HFFc6 (cell line): ENCODE data around the gene C8A. TPM values are rescaled to one million over a fixed set of nuclear protein-coding genes. Genes with fewer than 3 reads are reported as not detected.

ENCODE experiments used
- DNase-seq: peaks from one replicate; pipeline ENCODE4 v3.0.0-alpha.2; 2018
- H3K27ac Mint-ChIP-seq: 2 replicates; pipeline ENCODE4 v1.8.0; 2020; ENCODE audit warnings: mild to moderate bottlenecking, mixed read lengths
- H3K27me3 Mint-ChIP-seq: 2 replicates; pipeline ENCODE4 v1.8.0; 2021; ENCODE audit warnings: mild to moderate bottlenecking, moderate library complexity, mixed read lengths; ENCODE audit not compliant: insufficient read depth
- H3K36me3 Mint-ChIP-seq: 2 replicates; pipeline ENCODE4 v1.8.0; 2021; ENCODE audit warnings: low read depth, mixed read lengths
- H3K4me1 Mint-ChIP-seq: 2 replicates; pipeline ENCODE4 v1.8.0; 2020; ENCODE audit warnings: low read depth, mixed read lengths
- H3K4me3 Mint-ChIP-seq: 2 replicates; pipeline ENCODE4 v1.8.0; 2020; ENCODE audit warnings: mild to moderate bottlenecking, moderate library complexity, mixed read lengths
- H3K9me3 Mint-ChIP-seq: 2 replicates; pipeline ENCODE4 v1.8.0; 2020; ENCODE audit warnings: mild to moderate bottlenecking, mixed read lengths
- total RNA-seq, 6 experiments: library from RNA; stranded (reverse); fragmentation: NEBNext Ultra II Directional; extraction: Animal tissue kit (Norgen Biotek cat#: 25700); gene quantifications; 2 replicates in 1 of 6; 3 replicates in 5 of 6; pipeline ENCODE4 v1.2.3, GENCODE V29; 2021
- TF ChIP-seq, protein P1 (sequence below): fragments of 200-600 bp; sonication (generic); IDR thresholded peaks from 2 replicates; pipeline ENCODE4 v1.5.0; 2021; ENCODE audit warnings: antibody characterized with exemption, mild to moderate bottlenecking

C8A gene
- total RNA-seq, 6 experiments from 2014 or later, result not detected

DNA sequence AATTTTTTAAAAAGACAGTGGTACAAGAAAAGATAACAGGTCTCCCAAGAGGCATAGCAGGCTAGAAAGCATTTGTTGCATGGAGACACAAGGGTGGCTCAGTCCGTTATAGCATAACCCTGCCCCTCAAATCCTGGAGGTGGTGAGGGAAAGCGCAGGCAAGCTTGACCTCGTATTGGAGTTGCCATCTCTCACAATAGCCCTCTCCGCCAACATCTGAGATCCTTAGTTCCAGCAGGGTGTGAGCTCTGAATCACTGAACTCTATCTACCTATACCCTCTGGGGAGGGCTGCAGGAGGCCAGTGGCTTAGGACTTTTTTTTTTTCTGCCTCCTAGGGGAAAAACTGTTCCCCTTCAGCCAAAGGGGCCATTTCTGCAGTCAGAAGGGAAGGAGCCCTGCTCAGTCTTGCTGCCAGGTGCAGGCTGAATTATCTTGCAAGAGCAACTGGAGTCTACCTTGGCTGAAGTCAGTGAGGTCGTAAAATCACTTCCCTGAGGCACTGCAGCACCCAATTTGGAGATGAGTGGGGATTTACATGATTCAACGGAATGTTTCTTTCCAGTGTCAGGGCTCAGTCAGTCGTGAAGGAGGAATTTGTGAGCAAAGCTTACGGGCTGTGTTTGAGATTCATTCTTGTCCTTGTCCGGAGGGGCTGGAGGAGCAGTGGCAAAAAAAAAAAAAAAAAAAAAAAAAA, 17.2 kb upstream of the C8A start:
- TF ChIP-seq, protein P1, sequence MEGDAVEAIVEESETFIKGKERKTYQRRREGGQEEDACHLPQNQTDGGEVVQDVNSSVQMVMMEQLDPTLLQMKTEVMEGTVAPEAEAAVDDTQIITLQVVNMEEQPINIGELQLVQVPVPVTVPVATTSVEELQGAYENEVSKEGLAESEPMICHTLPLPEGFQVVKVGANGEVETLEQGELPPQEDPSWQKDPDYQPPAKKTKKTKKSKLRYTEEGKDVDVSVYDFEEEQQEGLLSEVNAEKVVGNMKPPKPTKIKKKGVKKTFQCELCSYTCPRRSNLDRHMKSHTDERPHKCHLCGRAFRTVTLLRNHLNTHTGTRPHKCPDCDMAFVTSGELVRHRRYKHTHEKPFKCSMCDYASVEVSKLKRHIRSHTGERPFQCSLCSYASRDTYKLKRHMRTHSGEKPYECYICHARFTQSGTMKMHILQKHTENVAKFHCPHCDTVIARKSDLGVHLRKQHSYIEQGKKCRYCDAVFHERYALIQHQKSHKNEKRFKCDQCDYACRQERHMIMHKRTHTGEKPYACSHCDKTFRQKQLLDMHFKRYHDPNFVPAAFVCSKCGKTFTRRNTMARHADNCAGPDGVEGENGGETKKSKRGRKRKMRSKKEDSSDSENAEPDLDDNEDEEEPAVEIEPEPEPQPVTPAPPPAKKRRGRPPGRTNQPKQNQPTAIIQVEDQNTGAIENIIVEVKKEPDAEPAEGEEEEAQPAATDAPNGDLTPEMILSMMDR, result peak; percentile 2; the same call in 1 of the 2 replicates
- peak; percentile 33 for DNase-seq
- peak overlapping the region; percentile 56 for H3K27ac Mint-ChIP-seq

DNA sequence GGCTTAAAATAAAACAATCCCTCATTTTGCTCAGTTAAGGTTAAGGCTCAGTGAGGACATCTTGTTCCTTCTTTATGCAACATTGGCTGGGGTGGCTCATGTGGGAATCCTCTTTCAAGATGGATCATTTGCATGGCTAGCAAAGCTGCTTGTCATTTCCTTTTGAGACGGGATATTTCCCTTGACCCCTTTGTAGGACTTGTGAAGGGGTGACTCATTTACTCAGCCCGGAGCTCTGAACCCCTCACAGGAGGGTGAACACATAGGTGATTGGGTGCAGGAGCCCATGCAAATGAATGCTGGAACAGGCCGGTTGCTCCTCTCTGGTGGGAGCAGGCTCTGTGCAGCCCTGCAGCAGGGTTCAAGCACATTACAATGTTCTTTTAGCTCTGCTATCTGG, 15.8 kb upstream of the C8A start:
- DNase-seq, result no peak
- Mint-ChIP-seq H3K4me1 (peaks cover 27% of the 10 kb centered on the region), H3K4me3 (peak overlapping the region; percentile 2; the same call in 1 of the 2 replicates), H3K27ac (peak overlapping the region; percentile 39; the same call in 1 of the 2 replicates), H3K36me3 (peaks cover 11% of the 10 kb centered on the region), H3K9me3 (peaks cover 12% of the 10 kb centered on the region; the same call in 1 of the 2 replicates), H3K27me3 (no peaks in the 10 kb centered on the region; the same call in 1 of the 2 replicates)
- TF ChIP-seq, protein P1, result no peak

More for the DNA sequence above, 17.2 kb upstream of the C8A start:
- no peaks in the 10 kb centered on the region; the same call in 1 of the 2 replicates for H3K27me3 Mint-ChIP-seq
- peaks cover 11% of the 10 kb centered on the region for H3K36me3 Mint-ChIP-seq
- H3K4me3 Mint-ChIP-seq, result peak overlapping the region; percentile 42
- peaks cover 12% of the 10 kb centered on the region; the same call in 1 of the 2 replicates for H3K9me3 Mint-ChIP-seq
- peaks cover 39% of the 10 kb centered on the region for H3K4me1 Mint-ChIP-seq

- Mint-ChIP-seq H3K36me3 (peaks cover 11% of the 10 kb centered on the region), H3K9me3 (peaks cover 12% of the 10 kb centered on the region; the same call in 1 of the 2 replicates), H3K27me3 (peaks cover 6% of the 10 kb centered on the region), H3K27ac (no peak overlapping the region), H3K4me3 (no peak overlapping the region), H3K4me1 (peaks cover 8% of the 10 kb centered on the region)
- TF ChIP-seq, protein P1, result no peak
- no peak for DNase-seq
Measured at GRCh38 chr1:56843544-56843943, 11.1 kb upstream of the C8A start.

DNA sequence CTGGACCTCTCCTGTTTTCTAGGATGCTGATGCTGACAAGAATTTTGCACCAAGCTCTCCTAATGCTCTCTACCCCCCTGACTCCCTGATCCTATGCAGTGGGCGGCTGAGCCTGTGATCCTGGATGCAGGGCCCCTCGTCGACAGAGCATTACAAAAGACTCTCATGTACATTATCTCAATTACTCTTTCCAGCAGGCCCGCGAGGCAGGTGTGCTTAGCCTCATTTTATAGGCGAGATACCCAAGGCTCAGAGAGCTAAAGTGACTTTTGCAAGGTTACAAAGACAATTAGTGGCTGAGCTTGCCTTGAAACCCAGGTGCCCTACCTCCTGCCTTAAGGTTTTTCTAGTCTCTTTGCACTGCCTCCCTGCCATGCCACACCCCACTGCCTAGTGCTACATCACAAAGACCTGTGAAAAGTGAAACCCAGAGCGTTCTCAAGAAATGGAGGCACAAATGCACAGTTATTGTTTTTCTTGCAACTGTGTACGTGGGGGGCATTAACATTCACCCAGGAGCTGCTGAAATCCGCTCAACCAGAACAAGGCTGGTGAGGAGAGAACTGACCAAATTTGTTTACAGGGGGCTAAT, 10.0 kb upstream of the C8A start:
- TF ChIP-seq, protein P1, result no peak
- Mint-ChIP-seq H3K36me3 (peaks cover 3% of the 10 kb centered on the region; the same call in 1 of the 2 replicates), H3K9me3 (peaks cover 5% of the 10 kb centered on the region; the same call in 1 of the 2 replicates), H3K27me3 (peaks cover 6% of the 10 kb centered on the region), H3K4me1 (no peaks in the 10 kb centered on the region), H3K27ac (no peak overlapping the region), H3K4me3 (no peak overlapping the region)
- no peak for DNase-seq

- Mint-ChIP-seq H3K4me3 (no peak overlapping the region), H3K4me1 (no peaks in the 10 kb centered on the region), H3K36me3 (no peaks in the 10 kb centered on the region), H3K27me3 (peaks cover 6% of the 10 kb centered on the region), H3K9me3 (no peaks in the 10 kb centered on the region), H3K27ac (no peak overlapping the region)
- DNase-seq, result no peak
- TF ChIP-seq, protein P1, result no peak
Measured at GRCh38 chr1:56845343-56845742, 9.3 kb upstream of the C8A start.
